Activated naive CD8-positive, alpha-beta T cell (primary cell): ENCODE results near the gene CRLF2.
"Not testable (repeated sequence)": the region's sequence is repeated elsewhere in the genome, so short reads cannot be mapped to it uniquely, and the experiment has no call there.

Source experiments
- H3K27ac Mint-ChIP-seq: one replicate; pipeline ENCODE4 v1.8.0; 2021; ENCODE audit warnings: mixed read lengths
- H3K27me3 Mint-ChIP-seq: one replicate; pipeline ENCODE4 v1.8.0; 2021; ENCODE audit warnings: mixed read lengths
- H3K36me3 Mint-ChIP-seq: one replicate; pipeline ENCODE4 v1.8.0; 2021; ENCODE audit warnings: mixed read lengths
- H3K4me1 Mint-ChIP-seq: one replicate; pipeline ENCODE4 v1.8.0; 2021; ENCODE audit warnings: low read depth, mixed read lengths
- H3K4me3 Mint-ChIP-seq: one replicate; pipeline ENCODE4 v1.8.0; 2021; ENCODE audit warnings: mild to moderate bottlenecking, mixed read lengths
- H3K9me3 Mint-ChIP-seq: one replicate; pipeline ENCODE4 v1.8.0; 2021; ENCODE audit warnings: low read depth, mixed read lengths

Gene CRLF2

GRCh38 chrX:1164322-1165288 lies 47.8 kb downstream of the CRLF2 start:
- no peak overlapping the region for H3K27ac Mint-ChIP-seq
- H3K27me3 Mint-ChIP-seq: peaks cover 3% of the 10 kb centered on the region
- H3K4me1 Mint-ChIP-seq: peaks cover 25% of the 10 kb centered on the region
- H3K4me3 Mint-ChIP-seq: no peak overlapping the region
- H3K9me3 Mint-ChIP-seq: no peaks in the 10 kb centered on the region
- H3K36me3 Mint-ChIP-seq: no peaks in the 10 kb centered on the region

GRCh38 chrX:1163231-1163630 lies 49.2 kb downstream of the CRLF2 start:
- Mint-ChIP-seq H3K27me3 (peaks cover 3% of the 10 kb centered on the region), H3K27ac (no peak overlapping the region), H3K4me3 (no peak overlapping the region), H3K9me3 (no peaks in the 10 kb centered on the region), H3K4me1 (peaks cover 20% of the 10 kb centered on the region), H3K36me3 (no peaks in the 10 kb centered on the region)

GRCh38 chrX:1162119-1162916 lies 50.1 kb downstream of the CRLF2 start:
- no peak overlapping the region for H3K27ac Mint-ChIP-seq
- no peak overlapping the region for H3K4me3 Mint-ChIP-seq
- peaks cover 11% of the 10 kb centered on the region for H3K4me1 Mint-ChIP-seq
- H3K36me3 Mint-ChIP-seq: no peaks in the 10 kb centered on the region
- H3K27me3 Mint-ChIP-seq: peaks cover 3% of the 10 kb centered on the region
- H3K9me3 Mint-ChIP-seq: no peaks in the 10 kb centered on the region

GRCh38 chrX:1159548-1159947 lies 52.9 kb downstream of the CRLF2 start:
- H3K4me3 Mint-ChIP-seq: no peak overlapping the region
- H3K9me3 Mint-ChIP-seq: no peaks in the 10 kb centered on the region
- H3K4me1 Mint-ChIP-seq: peaks cover 2% of the 10 kb centered on the region
- H3K27ac Mint-ChIP-seq: no peak overlapping the region
- no peaks in the 10 kb centered on the region for H3K36me3 Mint-ChIP-seq
- peaks cover 2% of the 10 kb centered on the region for H3K27me3 Mint-ChIP-seq

GRCh38 chrX:1156681-1157455 lies 55.6 kb downstream of the CRLF2 start:
- not testable (repeated sequence) for H3K36me3 Mint-ChIP-seq, H3K4me1 Mint-ChIP-seq, H3K27me3 Mint-ChIP-seq, H3K9me3 Mint-ChIP-seq, H3K4me3 Mint-ChIP-seq, H3K27ac Mint-ChIP-seq

- H3K9me3 Mint-ChIP-seq: no peaks in the 10 kb centered on the region
- H3K27me3 Mint-ChIP-seq: peaks cover 2% of the 10 kb centered on the region
- no peak overlapping the region for H3K4me3 Mint-ChIP-seq
- no peaks in the 10 kb centered on the region for H3K4me1 Mint-ChIP-seq
- no peaks in the 10 kb centered on the region for H3K36me3 Mint-ChIP-seq
- no peak overlapping the region for H3K27ac Mint-ChIP-seq
Observed at GRCh38 chrX:1153940-1154339, 58.5 kb downstream of the CRLF2 start.

GRCh38 chrX:1152090-1152489 lies 60.4 kb downstream of the CRLF2 start:
- Mint-ChIP-seq H3K4me1 (no peaks in the 10 kb centered on the region), H3K27ac (no peak overlapping the region), H3K4me3 (no peak overlapping the region), H3K9me3 (no peaks in the 10 kb centered on the region), H3K27me3 (peaks cover 3% of the 10 kb centered on the region), H3K36me3 (no peaks in the 10 kb centered on the region)

GRCh38 chrX:1151378-1152077 lies 60.9 kb downstream of the CRLF2 start:
- Mint-ChIP-seq H3K36me3 (no peaks in the 10 kb centered on the region), H3K27ac (no peak overlapping the region)

GRCh38 chrX:1150569-1151347 lies 61.7 kb downstream of the CRLF2 start:
- H3K27me3 Mint-ChIP-seq: peaks cover 3% of the 10 kb centered on the region
- H3K4me1 Mint-ChIP-seq: no peaks in the 10 kb centered on the region
- no peak overlapping the region for H3K27ac Mint-ChIP-seq
- no peak overlapping the region for H3K4me3 Mint-ChIP-seq
- H3K9me3 Mint-ChIP-seq: no peaks in the 10 kb centered on the region
- H3K36me3 Mint-ChIP-seq: no peaks in the 10 kb centered on the region

More at GRCh38 chrX:1151378-1152077, 60.9 kb downstream of the CRLF2 start:
- no peaks in the 10 kb centered on the region for H3K9me3 Mint-ChIP-seq
- no peak overlapping the region for H3K4me3 Mint-ChIP-seq
- H3K27me3 Mint-ChIP-seq: peaks cover 3% of the 10 kb centered on the region
- no peaks in the 10 kb centered on the region for H3K4me1 Mint-ChIP-seq

- Mint-ChIP-seq H3K36me3 (no peaks in the 10 kb centered on the region), H3K27me3 (peaks cover 3% of the 10 kb centered on the region), H3K9me3 (no peaks in the 10 kb centered on the region), H3K4me1 (no peaks in the 10 kb centered on the region), H3K4me3 (no peak overlapping the region), H3K27ac (no peak overlapping the region)
Observed at GRCh38 chrX:1147611-1148515, 64.6 kb downstream of the CRLF2 start.

- no peak overlapping the region for H3K27ac Mint-ChIP-seq
- H3K9me3 Mint-ChIP-seq: no peaks in the 10 kb centered on the region
- peaks cover 1% of the 10 kb centered on the region for H3K27me3 Mint-ChIP-seq
- no peaks in the 10 kb centered on the region for H3K4me1 Mint-ChIP-seq
- no peak overlapping the region for H3K4me3 Mint-ChIP-seq
- H3K36me3 Mint-ChIP-seq: no peaks in the 10 kb centered on the region
Observed at GRCh38 chrX:1144293-1144692, 68.2 kb downstream of the CRLF2 start.
